ENCODE data around the gene PTPN2.

- TF ChIP-seq YY1 (IDR thresholded peaks at IDR 0.05; ENCODE audit: insufficient read depth, insufficient read length): no peak
- TF ChIP-seq SUZ12 (IDR thresholded peaks at IDR 0.05; ENCODE audit: extremely low read depth, insufficient read depth, insufficient read length): no peak
These were observed 81.5 kb downstream of the PTPN2 start for GRCh38 chr18:12802538-12802937.
